Measurements from ENCODE around the gene RNF152.

DNA sequence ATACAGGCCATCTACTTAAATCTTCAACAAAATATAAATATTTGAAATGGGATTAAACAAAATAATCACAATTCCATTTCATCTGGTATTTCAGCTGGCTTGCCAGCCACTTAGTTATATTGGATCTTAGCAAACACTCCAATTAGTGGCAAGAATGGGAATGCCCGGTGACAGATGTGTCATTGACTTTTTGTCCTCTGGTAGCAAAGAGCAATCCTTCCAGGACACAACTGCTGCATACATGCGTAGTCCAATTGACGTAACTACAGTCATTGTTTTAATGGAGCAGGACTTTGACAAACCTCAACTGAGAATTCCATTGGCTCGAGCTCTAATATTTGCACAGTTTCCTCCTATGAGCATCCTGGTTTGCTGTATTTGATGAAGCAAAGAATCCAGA lies 69.9 kb downstream of the RNF152 start:
- TF ChIP-seq ZZZ3 (CRISPR knock-in tag; IDR thresholded peaks at IDR 0.05; ENCODE audit: borderline replicate concordance) (no peak), ZBTB38 (CRISPR knock-in tag; IDR thresholded peaks at IDR 0.05) (no peak), CBX2 (IDR thresholded peaks at IDR 0.05; ENCODE audit: low read depth, low read length) (no peak), CBX2 (CRISPR knock-in tag; IDR thresholded peaks at IDR 0.05; ENCODE audit: low read depth) (no peak), ZNF335 (CRISPR knock-in tag; IDR thresholded peaks at IDR 0.05) (no peak)
- TF ChIP-seq, protein P1, sequence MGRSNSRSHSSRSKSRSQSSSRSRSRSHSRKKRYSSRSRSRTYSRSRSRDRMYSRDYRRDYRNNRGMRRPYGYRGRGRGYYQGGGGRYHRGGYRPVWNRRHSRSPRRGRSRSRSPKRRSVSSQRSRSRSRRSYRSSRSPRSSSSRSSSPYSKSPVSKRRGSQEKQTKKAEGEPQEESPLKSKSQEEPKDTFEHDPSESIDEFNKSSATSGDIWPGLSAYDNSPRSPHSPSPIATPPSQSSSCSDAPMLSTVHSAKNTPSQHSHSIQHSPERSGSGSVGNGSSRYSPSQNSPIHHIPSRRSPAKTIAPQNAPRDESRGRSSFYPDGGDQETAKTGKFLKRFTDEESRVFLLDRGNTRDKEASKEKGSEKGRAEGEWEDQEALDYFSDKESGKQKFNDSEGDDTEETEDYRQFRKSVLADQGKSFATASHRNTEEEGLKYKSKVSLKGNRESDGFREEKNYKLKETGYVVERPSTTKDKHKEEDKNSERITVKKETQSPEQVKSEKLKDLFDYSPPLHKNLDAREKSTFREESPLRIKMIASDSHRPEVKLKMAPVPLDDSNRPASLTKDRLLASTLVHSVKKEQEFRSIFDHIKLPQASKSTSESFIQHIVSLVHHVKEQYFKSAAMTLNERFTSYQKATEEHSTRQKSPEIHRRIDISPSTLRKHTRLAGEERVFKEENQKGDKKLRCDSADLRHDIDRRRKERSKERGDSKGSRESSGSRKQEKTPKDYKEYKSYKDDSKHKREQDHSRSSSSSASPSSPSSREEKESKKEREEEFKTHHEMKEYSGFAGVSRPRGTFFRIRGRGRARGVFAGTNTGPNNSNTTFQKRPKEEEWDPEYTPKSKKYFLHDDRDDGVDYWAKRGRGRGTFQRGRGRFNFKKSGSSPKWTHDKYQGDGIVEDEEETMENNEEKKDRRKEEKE (IDR thresholded peaks at IDR 0.05), result no peak
- TF ChIP-seq, protein P2, sequence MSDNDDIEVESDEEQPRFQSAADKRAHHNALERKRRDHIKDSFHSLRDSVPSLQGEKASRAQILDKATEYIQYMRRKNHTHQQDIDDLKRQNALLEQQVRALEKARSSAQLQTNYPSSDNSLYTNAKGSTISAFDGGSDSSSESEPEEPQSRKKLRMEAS (IDR thresholded peaks at IDR 0.05), result no peak
- TF ChIP-seq, protein P3, sequence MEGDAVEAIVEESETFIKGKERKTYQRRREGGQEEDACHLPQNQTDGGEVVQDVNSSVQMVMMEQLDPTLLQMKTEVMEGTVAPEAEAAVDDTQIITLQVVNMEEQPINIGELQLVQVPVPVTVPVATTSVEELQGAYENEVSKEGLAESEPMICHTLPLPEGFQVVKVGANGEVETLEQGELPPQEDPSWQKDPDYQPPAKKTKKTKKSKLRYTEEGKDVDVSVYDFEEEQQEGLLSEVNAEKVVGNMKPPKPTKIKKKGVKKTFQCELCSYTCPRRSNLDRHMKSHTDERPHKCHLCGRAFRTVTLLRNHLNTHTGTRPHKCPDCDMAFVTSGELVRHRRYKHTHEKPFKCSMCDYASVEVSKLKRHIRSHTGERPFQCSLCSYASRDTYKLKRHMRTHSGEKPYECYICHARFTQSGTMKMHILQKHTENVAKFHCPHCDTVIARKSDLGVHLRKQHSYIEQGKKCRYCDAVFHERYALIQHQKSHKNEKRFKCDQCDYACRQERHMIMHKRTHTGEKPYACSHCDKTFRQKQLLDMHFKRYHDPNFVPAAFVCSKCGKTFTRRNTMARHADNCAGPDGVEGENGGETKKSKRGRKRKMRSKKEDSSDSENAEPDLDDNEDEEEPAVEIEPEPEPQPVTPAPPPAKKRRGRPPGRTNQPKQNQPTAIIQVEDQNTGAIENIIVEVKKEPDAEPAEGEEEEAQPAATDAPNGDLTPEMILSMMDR (CRISPR knock-in tag; IDR thresholded peaks at IDR 0.05), result no peak
- TF ChIP-seq, protein P4, sequence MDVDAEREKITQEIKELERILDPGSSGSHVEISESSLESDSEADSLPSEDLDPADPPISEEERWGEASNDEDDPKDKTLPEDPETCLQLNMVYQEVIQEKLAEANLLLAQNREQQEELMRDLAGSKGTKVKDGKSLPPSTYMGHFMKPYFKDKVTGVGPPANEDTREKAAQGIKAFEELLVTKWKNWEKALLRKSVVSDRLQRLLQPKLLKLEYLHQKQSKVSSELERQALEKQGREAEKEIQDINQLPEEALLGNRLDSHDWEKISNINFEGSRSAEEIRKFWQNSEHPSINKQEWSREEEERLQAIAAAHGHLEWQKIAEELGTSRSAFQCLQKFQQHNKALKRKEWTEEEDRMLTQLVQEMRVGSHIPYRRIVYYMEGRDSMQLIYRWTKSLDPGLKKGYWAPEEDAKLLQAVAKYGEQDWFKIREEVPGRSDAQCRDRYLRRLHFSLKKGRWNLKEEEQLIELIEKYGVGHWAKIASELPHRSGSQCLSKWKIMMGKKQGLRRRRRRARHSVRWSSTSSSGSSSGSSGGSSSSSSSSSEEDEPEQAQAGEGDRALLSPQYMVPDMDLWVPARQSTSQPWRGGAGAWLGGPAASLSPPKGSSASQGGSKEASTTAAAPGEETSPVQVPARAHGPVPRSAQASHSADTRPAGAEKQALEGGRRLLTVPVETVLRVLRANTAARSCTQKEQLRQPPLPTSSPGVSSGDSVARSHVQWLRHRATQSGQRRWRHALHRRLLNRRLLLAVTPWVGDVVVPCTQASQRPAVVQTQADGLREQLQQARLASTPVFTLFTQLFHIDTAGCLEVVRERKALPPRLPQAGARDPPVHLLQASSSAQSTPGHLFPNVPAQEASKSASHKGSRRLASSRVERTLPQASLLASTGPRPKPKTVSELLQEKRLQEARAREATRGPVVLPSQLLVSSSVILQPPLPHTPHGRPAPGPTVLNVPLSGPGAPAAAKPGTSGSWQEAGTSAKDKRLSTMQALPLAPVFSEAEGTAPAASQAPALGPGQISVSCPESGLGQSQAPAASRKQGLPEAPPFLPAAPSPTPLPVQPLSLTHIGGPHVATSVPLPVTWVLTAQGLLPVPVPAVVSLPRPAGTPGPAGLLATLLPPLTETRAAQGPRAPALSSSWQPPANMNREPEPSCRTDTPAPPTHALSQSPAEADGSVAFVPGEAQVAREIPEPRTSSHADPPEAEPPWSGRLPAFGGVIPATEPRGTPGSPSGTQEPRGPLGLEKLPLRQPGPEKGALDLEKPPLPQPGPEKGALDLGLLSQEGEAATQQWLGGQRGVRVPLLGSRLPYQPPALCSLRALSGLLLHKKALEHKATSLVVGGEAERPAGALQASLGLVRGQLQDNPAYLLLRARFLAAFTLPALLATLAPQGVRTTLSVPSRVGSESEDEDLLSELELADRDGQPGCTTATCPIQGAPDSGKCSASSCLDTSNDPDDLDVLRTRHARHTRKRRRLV (CRISPR knock-in tag; IDR thresholded peaks at IDR 0.05), result no peak
- TF ChIP-seq, protein P5, sequence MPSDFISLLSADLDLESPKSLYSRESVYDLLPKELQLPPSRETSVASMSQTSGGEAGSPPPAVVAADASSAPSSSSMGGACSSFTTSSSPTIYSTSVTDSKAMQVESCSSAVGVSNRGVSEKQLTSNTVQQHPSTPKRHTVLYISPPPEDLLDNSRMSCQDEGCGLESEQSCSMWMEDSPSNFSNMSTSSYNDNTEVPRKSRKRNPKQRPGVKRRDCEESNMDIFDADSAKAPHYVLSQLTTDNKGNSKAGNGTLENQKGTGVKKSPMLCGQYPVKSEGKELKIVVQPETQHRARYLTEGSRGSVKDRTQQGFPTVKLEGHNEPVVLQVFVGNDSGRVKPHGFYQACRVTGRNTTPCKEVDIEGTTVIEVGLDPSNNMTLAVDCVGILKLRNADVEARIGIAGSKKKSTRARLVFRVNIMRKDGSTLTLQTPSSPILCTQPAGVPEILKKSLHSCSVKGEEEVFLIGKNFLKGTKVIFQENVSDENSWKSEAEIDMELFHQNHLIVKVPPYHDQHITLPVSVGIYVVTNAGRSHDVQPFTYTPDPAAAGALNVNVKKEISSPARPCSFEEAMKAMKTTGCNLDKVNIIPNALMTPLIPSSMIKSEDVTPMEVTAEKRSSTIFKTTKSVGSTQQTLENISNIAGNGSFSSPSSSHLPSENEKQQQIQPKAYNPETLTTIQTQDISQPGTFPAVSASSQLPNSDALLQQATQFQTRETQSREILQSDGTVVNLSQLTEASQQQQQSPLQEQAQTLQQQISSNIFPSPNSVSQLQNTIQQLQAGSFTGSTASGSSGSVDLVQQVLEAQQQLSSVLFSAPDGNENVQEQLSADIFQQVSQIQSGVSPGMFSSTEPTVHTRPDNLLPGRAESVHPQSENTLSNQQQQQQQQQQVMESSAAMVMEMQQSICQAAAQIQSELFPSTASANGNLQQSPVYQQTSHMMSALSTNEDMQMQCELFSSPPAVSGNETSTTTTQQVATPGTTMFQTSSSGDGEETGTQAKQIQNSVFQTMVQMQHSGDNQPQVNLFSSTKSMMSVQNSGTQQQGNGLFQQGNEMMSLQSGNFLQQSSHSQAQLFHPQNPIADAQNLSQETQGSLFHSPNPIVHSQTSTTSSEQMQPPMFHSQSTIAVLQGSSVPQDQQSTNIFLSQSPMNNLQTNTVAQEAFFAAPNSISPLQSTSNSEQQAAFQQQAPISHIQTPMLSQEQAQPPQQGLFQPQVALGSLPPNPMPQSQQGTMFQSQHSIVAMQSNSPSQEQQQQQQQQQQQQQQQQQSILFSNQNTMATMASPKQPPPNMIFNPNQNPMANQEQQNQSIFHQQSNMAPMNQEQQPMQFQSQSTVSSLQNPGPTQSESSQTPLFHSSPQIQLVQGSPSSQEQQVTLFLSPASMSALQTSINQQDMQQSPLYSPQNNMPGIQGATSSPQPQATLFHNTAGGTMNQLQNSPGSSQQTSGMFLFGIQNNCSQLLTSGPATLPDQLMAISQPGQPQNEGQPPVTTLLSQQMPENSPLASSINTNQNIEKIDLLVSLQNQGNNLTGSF (CRISPR knock-in tag; IDR thresholded peaks at IDR 0.05), result no peak
